Liver (tissue), 9 donors: ENCODE data around the gene PELI2. TPM values are rescaled to one million over a fixed set of nuclear protein-coding genes. Genes with fewer than 3 reads are reported as not detected.

Source experiments
- DNase-seq: peaks from one replicate; pipeline ENCODE4 v3.0.0-alpha.2; 2017; ENCODE audit warnings: low spot score
- H3K27ac ChIP-seq, 2 donors: one replicate each; pipeline ENCODE4 v1.7.0; 2013; ENCODE audit warnings: inconsistent platforms in 2 of 2, low read length in 2 of 2, control low read depth in 1 of 2, low read depth in 1 of 2, mild to moderate bottlenecking in 1 of 2
- H3K27me3 ChIP-seq, 4 donors: one replicate each; pipeline versions ENCODE4 v1.6.1 to v1.7.0; 2013; ENCODE audit warnings: low read length in 3 of 4, inconsistent platforms in 1 of 4, mild to moderate bottlenecking in 1 of 4, moderate library complexity in 1 of 4; ENCODE audit not compliant: control insufficient read depth in 4 of 4, insufficient read depth in 4 of 4
- H3K36me3 ChIP-seq, 4 donors: one replicate each; pipeline versions ENCODE4 v1.6.1 to v1.7.0; 2013; ENCODE audit warnings: low read length in 3 of 4, mild to moderate bottlenecking in 3 of 4, low read depth in 1 of 4, moderate library complexity in 1 of 4; ENCODE audit not compliant: control insufficient read depth in 4 of 4, insufficient read depth in 3 of 4
- H3K4me1 ChIP-seq, 4 donors: one replicate each; pipeline versions ENCODE4 v1.6.1 to v1.7.0; 2013; ENCODE audit warnings: low read length in 3 of 4, mild to moderate bottlenecking in 3 of 4, moderate library complexity in 1 of 4; ENCODE audit not compliant: control insufficient read depth in 4 of 4, insufficient read depth in 4 of 4
- H3K4me3 ChIP-seq, 3 donors: one replicate each; pipeline versions ENCODE4 v1.6.1 to v1.7.0; 2013; ENCODE audit warnings: low read length in 3 of 3, control low read depth in 1 of 3, low read depth in 1 of 3, mild to moderate bottlenecking in 1 of 3
- H3K9ac ChIP-seq, 2 donors: one replicate each; pipeline ENCODE4 v1.7.0; 2013; ENCODE audit warnings: low read length in 2 of 2, mild to moderate bottlenecking in 2 of 2, moderate library complexity in 2 of 2, control low read depth in 1 of 2, low read depth in 1 of 2
- H3K9me3 ChIP-seq, 4 donors: one replicate each; pipeline versions ENCODE4 v1.6.1 to v1.7.0; 2013; ENCODE audit warnings: low read length in 3 of 4; ENCODE audit not compliant: control insufficient read depth in 4 of 4
- EGR1 ChIP-seq, 2 donors: IDR thresholded peaks; 2 replicates each; pipeline ENCODE4 v1.6.1; 2016 to 2018; ENCODE audit warnings: antibody characterized with exemption in 2 of 2, low read depth in 2 of 2
- GABPA ChIP-seq, 2 donors: IDR thresholded peaks in 1 of 2; conservative IDR thresholded peaks in 1 of 2; 2 replicates each; pipeline ENCODE4 v1.6.1; 2016; ENCODE audit warnings: antibody characterized with exemption in 2 of 2, mild to moderate bottlenecking in 1 of 2, moderate library complexity in 1 of 2
- HNF4A ChIP-seq, 2 donors: conservative IDR thresholded peaks; 2 replicates each; pipeline ENCODE4 v1.6.1; 2016; ENCODE audit warnings: antibody characterized with exemption in 2 of 2, mild to moderate bottlenecking in 2 of 2
- HNF4G ChIP-seq: IDR thresholded peaks from 2 replicates; pipeline ENCODE4 v1.6.1; 2016; ENCODE audit warnings: antibody characterized with exemption
- JUND ChIP-seq, 2 donors: IDR thresholded peaks; 2 replicates each; pipeline ENCODE4 v1.6.1; 2016; ENCODE audit warnings: antibody characterized with exemption in 2 of 2
- NR2F2 ChIP-seq: IDR thresholded peaks from 2 replicates; pipeline ENCODE4 v1.6.1; 2016; ENCODE audit warnings: antibody characterized with exemption
- RAD21 ChIP-seq, 2 donors: IDR thresholded peaks; 2 replicates each; pipeline ENCODE4 v1.6.1; 2016; ENCODE audit warnings: antibody characterized with exemption in 2 of 2, mild to moderate bottlenecking in 2 of 2
- RXRA ChIP-seq, 2 donors: IDR thresholded peaks; 2 replicates each; pipeline ENCODE4 v1.6.1; 2017 to 2018; ENCODE audit warnings: antibody characterized with exemption in 2 of 2, mild to moderate bottlenecking in 1 of 2
- SP1 ChIP-seq: IDR thresholded peaks from 2 replicates; pipeline ENCODE4 v1.6.1; 2018; ENCODE audit warnings: antibody characterized with exemption, mild to moderate bottlenecking
- TAF1 ChIP-seq: conservative IDR thresholded peaks from 2 replicates; pipeline ENCODE4 v1.6.1; 2016; ENCODE audit warnings: antibody characterized with exemption, mild to moderate bottlenecking
- WGBS: extraction: QIAGEN DNeasy Blood & Tissue Kit; methylation state at CpG from one replicate; pipeline ENCODE4 v1.1.7; 2013; 5-methylcytosine and 5-hydroxymethylcytosine counted together
- polyA plus RNA-seq, 2 donors: library from polyadenylated mRNA; stranded (reverse) in 1 of 2; unstranded in 1 of 2; fragments of 200-250 nt in 1 of 2; fragments of >200 nt in 1 of 2; fragmentation: Nextera tagmentation in 1 of 2; extraction: Ambion mirVana in 1 of 2; gene quantifications; one replicate each; pipeline versions ENCODE4 v1.2.1 to v1.2.3, GENCODE V29; 2013 to 2015
- total RNA-seq, 2 donors: library from RNA; depleted of rRNA; stranded (reverse); fragments of >200 nt; gene quantifications; one replicate each; pipeline ENCODE4 v1.2.3, GENCODE V29; 2014
- TF ChIP-seq, protein P1 (sequence below): IDR thresholded peaks from 2 replicates; pipeline ENCODE4 v1.6.1; 2016; ENCODE audit warnings: antibody characterized with exemption, mild to moderate bottlenecking
- TF ChIP-seq, protein P2 (sequence below): IDR thresholded peaks from 2 replicates; pipeline ENCODE4 v1.6.1; 2016; ENCODE audit warnings: antibody characterized with exemption
- TF ChIP-seq, protein P3 (sequence below): fragments of 150-350 bp; IDR thresholded peaks from 2 replicates; pipeline ENCODE4 v1.5.1; 2017; ENCODE audit warnings: improper control_type of control experiment, low read depth, low read length; ENCODE audit not compliant: missing input control
- TF ChIP-seq, protein P4 (sequence below): IDR thresholded peaks from 2 replicates; pipeline ENCODE4 v1.6.1; 2016; ENCODE audit warnings: antibody characterized with exemption
- donor health status: healthy.
- donor health status: healthy.
- donor health status: healthy.
- donor health status: healthy.
- donor health status: healthy.

Gene PELI2
- total and polyA plus RNA-seq, 4 donors = 0.68 to 2.9 (median 1.2) TPM

DNA sequence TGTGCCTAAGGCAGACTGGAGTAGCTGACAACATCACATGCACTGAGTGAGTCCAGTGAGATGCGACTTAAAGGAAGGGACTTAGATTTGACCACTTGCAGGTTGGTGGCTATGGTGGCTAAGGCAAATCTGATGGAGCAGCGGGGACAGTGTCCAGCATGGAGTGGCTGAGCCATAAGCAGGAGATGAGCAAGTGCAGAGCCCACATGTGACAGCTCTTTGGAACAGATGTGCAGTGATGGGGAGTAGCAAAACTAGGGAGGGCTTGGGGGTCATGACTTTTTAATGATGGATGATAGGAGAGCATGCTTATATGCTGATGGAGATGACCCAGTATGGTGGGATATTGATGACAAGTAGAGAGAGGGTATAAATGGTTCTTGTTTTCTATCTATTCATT, 80.2 kb downstream of the PELI2 start:
- Histone ChIP-seq H3K36me3 (no peaks in the 10 kb centered on the region), H3K27me3 (no peaks in the 10 kb centered on the region), H3K27ac (no peak overlapping the region), H3K4me3 (no peak overlapping the region), H3K9ac (no peak overlapping the region), H3K9me3 (no peaks in the 10 kb centered on the region), H3K4me1 (no peaks in the 10 kb centered on the region)
- TF ChIP-seq, protein P1, sequence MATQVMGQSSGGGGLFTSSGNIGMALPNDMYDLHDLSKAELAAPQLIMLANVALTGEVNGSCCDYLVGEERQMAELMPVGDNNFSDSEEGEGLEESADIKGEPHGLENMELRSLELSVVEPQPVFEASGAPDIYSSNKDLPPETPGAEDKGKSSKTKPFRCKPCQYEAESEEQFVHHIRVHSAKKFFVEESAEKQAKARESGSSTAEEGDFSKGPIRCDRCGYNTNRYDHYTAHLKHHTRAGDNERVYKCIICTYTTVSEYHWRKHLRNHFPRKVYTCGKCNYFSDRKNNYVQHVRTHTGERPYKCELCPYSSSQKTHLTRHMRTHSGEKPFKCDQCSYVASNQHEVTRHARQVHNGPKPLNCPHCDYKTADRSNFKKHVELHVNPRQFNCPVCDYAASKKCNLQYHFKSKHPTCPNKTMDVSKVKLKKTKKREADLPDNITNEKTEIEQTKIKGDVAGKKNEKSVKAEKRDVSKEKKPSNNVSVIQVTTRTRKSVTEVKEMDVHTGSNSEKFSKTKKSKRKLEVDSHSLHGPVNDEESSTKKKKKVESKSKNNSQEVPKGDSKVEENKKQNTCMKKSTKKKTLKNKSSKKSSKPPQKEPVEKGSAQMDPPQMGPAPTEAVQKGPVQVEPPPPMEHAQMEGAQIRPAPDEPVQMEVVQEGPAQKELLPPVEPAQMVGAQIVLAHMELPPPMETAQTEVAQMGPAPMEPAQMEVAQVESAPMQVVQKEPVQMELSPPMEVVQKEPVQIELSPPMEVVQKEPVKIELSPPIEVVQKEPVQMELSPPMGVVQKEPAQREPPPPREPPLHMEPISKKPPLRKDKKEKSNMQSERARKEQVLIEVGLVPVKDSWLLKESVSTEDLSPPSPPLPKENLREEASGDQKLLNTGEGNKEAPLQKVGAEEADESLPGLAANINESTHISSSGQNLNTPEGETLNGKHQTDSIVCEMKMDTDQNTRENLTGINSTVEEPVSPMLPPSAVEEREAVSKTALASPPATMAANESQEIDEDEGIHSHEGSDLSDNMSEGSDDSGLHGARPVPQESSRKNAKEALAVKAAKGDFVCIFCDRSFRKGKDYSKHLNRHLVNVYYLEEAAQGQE = no peak
- TF ChIP-seq GABPA (IDR thresholded peaks at IDR 0.05 in 1 of 2, conservative IDR thresholded peaks at IDR 0.05 in 1 of 2) = no peak
- TF ChIP-seq, protein P2, sequence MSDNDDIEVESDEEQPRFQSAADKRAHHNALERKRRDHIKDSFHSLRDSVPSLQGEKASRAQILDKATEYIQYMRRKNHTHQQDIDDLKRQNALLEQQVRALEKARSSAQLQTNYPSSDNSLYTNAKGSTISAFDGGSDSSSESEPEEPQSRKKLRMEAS = no peak
- no peak for TF ChIP-seq RXRA (IDR thresholded peaks at IDR 0.05)
- no peak for TF ChIP-seq RAD21 (IDR thresholded peaks at IDR 0.05)
- TF ChIP-seq NR2F2 = no peak
- no peak for TF ChIP-seq HNF4A (conservative IDR thresholded peaks at IDR 0.05)
- TF ChIP-seq, protein P3, sequence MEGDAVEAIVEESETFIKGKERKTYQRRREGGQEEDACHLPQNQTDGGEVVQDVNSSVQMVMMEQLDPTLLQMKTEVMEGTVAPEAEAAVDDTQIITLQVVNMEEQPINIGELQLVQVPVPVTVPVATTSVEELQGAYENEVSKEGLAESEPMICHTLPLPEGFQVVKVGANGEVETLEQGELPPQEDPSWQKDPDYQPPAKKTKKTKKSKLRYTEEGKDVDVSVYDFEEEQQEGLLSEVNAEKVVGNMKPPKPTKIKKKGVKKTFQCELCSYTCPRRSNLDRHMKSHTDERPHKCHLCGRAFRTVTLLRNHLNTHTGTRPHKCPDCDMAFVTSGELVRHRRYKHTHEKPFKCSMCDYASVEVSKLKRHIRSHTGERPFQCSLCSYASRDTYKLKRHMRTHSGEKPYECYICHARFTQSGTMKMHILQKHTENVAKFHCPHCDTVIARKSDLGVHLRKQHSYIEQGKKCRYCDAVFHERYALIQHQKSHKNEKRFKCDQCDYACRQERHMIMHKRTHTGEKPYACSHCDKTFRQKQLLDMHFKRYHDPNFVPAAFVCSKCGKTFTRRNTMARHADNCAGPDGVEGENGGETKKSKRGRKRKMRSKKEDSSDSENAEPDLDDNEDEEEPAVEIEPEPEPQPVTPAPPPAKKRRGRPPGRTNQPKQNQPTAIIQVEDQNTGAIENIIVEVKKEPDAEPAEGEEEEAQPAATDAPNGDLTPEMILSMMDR = no peak
- TF ChIP-seq, protein P4, sequence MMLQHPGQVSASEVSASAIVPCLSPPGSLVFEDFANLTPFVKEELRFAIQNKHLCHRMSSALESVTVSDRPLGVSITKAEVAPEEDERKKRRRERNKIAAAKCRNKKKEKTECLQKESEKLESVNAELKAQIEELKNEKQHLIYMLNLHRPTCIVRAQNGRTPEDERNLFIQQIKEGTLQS = no peak
- no peak for TF ChIP-seq SP1
- TF ChIP-seq TAF1 = no peak
- TF ChIP-seq JUND (IDR thresholded peaks at IDR 0.05) = no peak
- TF ChIP-seq EGR1 (IDR thresholded peaks at IDR 0.05; ENCODE audit: low read depth in 2 of 2) = no peak
- WGBS = 96% methylated on average over 2 of the region's 2 CpGs
- DNase-seq = no peak

DNA sequence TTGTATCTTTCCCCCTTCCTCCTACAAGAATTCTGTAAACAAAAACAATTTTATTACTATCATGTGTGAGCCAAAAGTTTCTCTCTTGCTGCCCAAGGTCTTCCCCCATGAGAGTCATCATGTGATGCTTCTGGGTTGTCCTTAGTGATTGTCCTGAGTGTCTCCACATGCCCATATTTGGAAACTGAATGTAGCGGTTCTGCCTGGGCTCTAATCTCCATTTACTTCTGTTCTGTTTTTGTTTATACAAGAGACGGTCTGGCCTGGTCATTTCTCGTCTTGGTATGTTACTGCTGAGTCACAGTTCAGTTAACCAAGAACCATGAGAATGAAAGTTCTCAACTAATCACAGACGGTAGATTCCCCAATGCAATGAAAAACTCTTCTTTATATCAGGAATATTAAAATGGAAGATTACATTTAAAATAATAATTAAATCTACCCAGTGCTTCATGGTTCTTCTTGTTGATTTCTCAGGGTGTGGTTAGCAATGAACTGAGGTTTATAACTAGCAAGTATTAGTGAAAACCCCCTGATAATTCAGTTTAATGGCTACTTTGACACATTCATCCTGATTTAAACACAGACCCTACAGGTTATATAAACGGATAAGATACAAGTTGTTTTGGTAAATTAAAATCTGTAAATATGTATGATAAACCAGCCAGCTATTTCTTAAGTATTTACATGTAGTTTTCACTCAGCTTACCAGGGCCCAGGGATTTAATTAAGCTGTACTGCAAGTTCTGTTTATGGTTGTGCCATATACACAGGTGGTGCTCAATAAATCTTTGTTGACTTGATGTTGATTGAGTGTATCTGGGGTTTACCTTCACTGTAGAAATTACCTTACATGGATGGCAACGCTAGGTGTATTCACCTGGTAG, 81.1 kb downstream of the PELI2 start:
- Histone ChIP-seq H3K9me3 (no peaks in the 10 kb centered on the region), H3K4me1 (no peaks in the 10 kb centered on the region), H3K27me3 (no peaks in the 10 kb centered on the region), H3K27ac (peak overlapping the region in 1 of 2 donors; percentile 37), H3K9ac (no peak overlapping the region), H3K36me3 (no peaks in the 10 kb centered on the region), H3K4me3 (no peak overlapping the region)
- 77% methylated on average over 6 of the region's 6 CpGs for WGBS
- no peak for TF ChIP-seq NR2F2
- peak in 1 of 2 donors; percentile 15 for TF ChIP-seq RXRA (IDR thresholded peaks at IDR 0.05)
- TF ChIP-seq HNF4G = no peak
- TF ChIP-seq HNF4A (conservative IDR thresholded peaks at IDR 0.05) = no peak
- TF ChIP-seq GABPA (IDR thresholded peaks at IDR 0.05 in 1 of 2, conservative IDR thresholded peaks at IDR 0.05 in 1 of 2) = no peak
- TF ChIP-seq, protein P4 = no peak
- DNase-seq = no peak
